ENCODE data around the gene CHD2.
"Not testable (repeated sequence)": the region's sequence is repeated elsewhere in the genome, so short reads cannot be mapped to it uniquely, and the experiment has no call there.

CHD2 gene

DNA sequence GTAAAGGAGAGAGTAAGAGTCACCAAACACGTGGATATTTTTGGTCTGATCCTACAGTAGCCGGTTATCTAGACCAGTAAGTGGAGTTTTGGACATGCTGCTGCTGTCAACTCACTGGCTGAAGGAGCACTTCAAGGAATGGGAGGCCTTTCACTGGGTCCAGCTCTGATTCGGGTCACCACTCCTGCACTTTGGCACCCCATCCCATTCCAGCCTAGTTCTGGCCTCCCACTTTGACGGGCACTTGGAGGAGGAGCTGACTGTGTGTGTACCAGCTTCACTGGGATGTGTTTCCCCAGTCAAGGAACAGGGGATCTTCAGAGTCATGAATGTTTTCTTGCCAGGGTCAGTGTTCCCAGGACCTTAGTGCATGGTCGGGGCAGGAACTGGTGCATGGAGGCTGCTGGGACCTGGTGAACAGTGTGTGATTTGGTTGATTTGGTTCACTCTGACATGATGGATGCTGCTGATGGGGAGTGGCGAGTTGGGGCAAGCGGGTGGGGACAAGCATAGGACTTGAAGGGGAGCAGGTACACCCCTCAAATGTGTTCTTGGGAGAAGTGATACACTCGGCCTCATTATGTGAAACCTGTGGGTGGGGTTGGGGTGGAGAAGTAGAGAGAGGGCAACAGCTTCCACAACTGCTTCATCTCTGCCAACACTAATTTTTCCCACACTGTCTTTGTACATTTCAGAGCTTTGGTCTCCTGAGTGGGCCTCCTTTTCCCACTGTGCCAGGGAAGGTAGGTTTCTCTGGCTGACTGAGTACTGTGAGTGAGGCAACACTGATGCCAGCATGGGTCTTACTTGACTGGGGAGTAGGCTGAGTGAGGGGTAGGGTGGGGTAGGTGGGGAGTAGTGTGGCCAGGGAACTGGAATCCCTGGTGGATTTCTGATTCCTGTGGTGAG is 124.8 kb downstream of the CHD2 start:
- DNase-seq = no peak

DNA sequence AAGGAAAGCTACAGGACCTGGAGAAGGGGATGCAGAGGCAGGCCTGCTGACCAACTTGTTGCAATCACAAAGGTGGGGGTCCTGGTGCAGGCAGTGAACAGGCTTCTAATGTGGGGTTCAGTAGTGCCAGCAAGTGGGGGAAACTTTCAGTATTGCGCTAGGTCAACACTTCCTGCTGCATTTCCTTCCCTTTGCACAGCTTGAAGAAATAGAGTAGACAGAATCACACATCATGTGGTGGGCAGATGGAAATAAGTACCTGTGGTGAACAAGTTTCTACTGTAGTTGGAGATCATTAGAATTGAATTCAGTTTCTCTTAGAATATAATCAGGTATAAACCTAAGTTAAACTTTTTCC is 125.5 kb downstream of the CHD2 start:
- no peak for DNase-seq

- no peak for DNase-seq
Observed at GRCh38 chr15:93026380-93026817, 126.3 kb downstream of the CHD2 start.

DNA sequence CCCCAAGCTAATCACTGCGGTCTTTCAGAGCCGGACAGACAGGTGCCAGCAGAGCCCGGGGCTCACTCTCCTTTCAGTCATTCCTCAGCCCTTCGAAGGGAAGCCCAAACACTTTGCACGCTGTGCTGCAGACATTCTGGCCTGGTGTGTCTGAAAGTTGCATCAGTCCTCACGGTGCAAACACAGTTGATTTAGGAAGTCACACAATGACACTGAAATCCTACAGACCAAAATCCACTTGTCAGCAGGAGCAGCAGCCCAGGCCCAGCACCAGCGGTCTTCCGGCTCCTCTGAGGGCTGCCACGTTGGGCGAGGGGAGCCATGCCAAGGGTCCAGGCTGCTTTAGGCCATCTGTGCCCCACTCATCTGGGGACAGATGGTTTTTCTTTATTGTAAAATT is 127.3 kb downstream of the CHD2 start:
- DNase-seq = no peak

DNA sequence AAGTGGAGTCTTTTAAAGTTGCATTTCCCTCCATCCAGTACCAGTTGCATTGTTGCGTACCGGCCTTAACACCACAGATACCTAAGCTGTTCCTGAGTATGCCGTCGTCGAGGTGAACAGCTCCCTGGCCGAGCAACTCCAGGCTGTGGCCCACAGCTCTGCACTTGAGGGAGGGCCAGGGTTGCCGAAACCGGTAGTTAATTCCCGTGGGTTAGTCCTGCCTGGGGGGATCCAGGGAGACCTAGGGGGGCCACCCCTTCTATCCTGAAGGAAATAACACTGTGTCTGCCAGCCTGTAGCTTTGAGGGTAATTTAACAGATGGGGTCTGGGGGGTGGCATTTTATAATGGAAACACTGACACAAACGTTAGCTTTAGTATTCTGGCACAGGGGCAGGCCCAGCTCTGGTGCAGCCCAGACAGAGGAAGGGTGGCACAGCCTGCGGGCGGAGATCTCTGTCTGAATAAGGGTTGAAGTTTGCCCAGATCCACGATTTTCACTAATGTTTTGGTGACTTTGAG is 128.0 kb downstream of the CHD2 start:
- DNase-seq = no peak

- DNase-seq = no peak
Observed at GRCh38 chr15:93028632-93029213, 128.6 kb downstream of the CHD2 start.

DNA sequence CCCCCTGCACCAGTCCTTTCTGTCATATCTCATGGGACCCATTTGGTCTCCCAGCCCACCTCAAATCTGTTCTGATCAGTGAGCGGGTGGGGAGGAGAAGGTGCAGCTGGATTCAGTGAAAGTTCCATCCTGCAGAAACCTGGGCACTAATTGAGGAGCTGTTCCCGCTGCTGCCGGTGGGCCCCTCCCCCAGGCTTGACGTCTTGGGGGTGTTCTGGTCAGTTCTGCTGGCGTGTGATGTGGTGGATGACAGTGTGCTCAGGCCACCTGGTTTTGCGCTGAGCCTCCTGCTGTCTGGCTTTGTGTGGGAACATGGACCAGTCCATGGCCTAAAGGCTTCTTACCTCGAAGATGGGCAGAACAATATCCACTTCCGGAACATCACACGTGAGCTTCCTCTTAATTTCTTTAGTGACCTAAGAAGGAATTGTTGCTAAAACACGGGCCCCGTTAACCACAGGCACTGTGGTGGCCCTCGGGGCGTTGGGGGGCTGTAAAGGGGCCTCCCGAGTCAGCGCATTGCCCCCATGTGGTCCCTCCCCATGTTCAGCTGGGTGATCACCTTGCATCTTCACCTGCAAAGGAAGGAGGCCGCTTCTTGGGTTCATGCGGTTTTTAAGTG is 129.2 kb downstream of the CHD2 start:
- DNase-seq = no peak

DNA sequence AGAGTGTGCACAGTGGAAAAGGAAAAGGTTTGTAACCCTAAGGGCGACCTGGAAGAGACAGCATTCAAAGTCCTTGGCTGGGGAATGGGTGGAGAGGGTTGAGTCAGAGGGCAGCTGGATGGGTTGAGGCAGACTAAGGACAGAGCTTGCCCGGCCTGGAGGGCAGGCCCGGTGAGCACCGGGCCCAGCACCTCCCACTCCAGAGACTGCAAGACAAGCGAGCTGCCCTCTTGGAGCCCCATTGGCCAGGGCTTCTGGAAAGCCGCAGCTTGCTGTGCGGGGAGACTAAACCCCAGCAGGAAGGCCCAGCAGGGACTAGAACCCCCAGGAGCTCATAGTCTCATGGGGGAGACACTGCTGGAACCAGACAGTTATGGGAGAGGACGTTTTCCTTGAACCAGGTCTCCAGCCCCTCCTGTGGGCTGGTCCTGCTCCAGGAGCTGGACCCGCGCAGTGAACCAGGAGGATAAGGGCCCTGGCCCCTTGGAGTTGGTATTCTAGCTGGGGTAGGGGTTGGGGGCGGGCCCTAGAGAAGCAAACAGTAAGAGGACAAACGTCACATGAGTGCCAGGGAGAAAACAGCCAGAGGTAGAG is 129.8 kb downstream of the CHD2 start:
- no peak for DNase-seq

- peak; percentile 47 for DNase-seq
Observed at GRCh38 chr15:93030430-93031102, 130.4 kb downstream of the CHD2 start.

GRCh38 chr15:93031103-93031464 is 131.0 kb downstream of the CHD2 start:
- DNase-seq = no peak

DNA sequence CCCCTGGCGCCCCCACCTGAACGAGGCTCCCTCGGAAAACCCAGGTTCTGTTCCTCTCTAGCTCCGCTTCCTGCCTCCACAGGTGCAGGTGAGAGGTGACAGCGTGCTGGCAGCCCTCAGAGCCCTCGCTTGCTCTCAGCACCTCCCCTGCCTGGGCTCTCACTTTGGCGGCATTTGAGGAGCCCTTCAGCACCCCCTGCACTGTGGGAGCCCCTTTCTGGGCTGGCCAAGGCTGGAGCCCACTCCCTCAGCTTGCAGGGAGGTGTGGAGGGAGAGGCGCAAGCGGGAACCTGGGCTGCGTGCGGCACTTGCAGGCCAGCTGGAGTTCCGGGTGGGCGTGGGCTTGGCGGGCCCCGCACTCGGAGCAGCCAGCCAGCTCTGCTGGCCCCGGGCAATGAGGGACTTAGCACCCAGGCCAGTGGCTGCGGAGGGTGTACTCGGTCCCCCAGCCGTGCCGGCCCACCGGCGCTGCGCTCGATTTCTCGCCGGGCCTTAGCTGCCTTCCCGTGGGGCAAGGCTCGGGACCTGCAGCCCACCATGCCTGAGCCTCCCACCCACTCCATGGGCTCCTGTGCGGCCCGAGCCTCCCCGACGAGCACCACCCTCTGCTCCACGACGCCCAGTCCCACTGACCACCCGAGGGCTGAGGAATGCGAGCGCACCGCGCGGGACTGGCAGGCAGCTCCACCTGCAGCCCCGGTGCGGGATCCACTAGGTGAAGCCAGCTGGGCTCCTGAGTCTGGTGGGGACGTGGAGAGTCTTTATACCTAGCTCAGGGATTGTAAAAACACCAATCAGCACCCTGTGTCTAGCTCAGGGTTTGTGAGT is 131.6 kb downstream of the CHD2 start:
- DNase-seq = not testable (repeated sequence)

DNA sequence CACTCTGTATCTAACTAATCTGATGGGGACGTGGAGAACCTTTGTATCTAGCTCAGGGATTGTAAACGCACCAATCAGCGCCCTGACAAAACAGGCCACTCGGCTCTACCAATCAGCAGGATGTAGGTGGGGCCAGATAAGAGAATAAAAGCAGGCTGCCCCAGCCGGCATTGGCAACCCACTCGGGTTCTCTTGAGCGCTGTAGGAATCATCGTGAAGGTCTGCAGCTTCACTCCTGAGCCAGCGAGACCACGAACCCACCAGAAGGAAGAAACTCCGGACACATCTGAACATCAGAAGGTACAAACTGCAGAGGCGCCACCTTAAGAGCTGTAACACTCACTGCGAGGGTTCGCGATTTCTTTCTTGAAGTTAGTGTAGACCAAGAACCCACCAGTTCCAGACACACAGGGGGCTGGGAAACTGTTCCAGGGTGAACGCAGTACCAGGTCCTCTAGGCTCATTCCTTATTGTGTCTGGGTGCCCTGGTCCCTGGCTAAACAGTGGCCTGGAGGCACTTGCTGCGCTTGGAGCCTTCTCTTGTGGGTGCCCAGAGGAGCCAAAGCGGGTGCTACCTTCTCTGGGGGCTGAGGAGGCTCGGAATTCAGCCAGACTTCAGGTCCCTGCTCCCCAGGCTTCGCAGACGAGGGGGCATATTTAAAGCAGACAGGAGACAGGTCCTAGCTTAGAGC is 132.5 kb downstream of the CHD2 start:
- DNase-seq = not testable (repeated sequence)

GRCh38 chr15:93033434-93034045 is 133.4 kb downstream of the CHD2 start:
- no peak for DNase-seq

- DNase-seq = no peak
Observed at GRCh38 chr15:93034512-93034911, 134.4 kb downstream of the CHD2 start.

DNA sequence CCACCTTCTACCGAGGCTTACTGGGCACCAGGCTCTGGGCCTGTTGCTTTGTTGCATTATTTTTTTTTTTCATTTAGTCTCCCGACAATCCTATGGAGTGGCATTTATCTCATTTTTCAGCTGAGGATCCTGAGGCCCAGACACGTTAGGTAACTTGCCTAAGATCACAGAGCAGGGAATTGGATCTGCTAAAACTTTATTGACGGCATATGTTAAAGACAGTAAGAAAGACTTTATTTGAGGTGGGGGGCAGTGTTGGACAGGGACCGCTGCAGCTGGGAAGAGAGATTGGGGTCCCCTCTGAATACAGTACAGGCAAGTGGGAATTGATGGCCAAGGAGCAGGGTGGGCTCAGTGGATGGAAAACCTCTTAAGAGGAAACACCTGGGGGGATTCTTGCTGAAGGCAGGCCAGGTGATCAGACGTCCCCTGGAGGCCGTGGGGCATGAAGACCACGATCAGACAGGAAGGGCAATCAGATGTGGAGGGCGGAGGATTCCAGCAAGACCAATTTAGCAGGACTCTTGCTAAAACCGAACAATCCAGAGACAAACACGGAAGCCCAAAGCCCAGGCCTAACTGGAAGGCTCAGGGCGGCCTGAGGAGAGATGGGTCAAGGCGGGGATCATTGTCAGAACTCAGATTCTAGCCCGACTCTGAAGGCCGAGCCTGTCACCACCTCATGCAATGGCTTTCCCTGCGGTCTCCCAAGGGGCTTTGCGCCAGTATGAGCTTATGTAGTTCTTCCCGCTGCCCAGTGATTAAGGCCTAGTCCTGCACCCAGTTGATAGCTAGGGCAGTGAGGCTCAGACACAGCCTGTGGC is 135.2 kb downstream of the CHD2 start:
- no peak for DNase-seq

DNA sequence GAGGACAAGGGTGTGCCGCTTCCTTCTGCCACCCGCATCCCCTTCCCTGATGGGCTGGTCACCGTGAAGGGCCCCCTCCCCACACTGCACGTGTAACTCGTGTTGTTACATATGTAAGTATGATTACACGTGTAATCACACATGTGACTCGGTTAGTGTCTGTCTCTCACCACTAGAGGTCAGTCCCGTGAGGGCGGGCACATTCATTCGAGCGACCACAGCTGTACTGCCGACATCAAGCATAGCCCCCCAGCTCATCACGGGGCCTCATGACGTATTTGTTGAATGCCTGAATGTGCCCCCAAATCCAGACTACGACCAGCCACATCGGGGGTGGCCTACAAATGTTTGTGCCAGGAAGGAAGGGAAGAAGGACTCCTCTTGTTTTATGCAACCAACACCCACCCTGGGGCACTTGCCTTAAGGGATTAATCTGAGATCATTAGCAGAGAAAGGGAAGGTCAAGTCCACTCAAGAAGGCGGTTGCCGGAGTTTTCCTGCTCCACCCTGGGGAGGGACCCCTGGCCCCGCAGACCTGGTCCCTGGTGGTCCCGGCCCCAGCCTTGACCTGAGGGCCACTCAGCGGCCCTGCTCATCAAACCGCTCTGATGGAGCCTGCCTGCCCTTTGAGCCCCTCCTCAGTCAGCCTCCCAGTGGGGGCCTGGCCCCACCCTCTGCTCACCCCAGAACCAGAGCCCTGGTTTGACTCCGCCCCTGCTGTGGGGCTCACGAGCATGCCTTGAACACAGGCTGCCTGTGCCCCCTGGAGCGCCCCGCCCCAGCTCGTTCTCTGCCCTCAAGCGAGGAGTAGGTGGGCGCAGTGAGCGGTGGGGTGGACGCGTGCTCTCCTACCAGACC is 136.1 kb downstream of the CHD2 start:
- no peak for DNase-seq

DNA sequence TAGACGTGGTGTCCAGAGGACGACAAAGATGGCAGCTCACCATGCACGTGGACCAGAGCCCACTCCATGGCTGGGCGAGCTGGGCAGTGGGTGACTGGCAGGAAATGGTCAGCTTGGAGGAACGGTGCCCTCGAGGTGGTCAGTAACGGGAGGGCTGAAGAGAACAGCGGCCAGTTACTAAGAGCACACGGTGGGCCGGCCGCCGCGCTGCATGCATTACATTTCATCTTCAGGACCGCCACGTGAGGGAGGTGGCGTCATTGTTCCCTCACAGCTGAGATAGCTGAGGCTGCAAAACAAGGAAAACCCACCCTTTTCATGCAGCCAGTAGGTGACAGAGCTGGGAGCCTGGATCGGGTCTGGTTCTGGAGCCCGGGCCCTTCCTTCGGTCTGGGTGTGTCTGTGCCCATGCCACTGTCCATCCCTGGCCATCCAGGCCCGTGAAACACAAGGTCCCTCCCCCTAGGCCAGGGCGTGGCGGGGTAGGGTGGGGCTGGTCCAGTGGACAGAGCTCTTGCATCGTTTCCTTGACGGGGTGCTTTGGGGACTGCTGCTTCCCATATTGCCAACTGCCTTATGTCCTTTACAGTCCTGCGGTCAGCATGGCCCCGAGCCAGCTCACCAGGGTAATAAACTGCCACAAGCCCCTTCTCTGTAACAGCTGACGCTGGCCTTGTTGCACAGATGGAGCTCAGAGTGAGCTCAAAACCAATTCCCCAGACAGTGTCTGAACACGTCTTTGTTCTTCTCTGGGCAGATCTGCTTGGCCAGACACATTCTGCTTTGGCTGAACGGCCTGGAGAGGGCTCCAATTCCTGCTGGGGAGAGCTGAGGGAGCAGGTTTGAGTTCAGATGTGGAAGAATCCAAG is 137.1 kb downstream of the CHD2 start:
- no peak for DNase-seq
